HL-60 (cell line): Measurements from ENCODE around the gene BIRC7.

Experiments
- GABPA ChIP-seq: IDR thresholded peaks from 2 replicates; pipeline ENCODE4 v1.6.1; 2012; ENCODE audit warnings: low read depth
- POLR2AphosphoS5 ChIP-seq: IDR thresholded peaks from 2 replicates; pipeline ENCODE4 v1.6.1; 2012; ENCODE audit warnings: low read depth
- SPI1 ChIP-seq: IDR thresholded peaks from 2 replicates; pipeline ENCODE4 v1.6.1; 2012; ENCODE audit warnings: low read depth, mild to moderate bottlenecking, borderline replicate concordance
- TF ChIP-seq, protein P1 (sequence below): IDR thresholded peaks from one replicate; pipeline ENCODE4 v1.5.1; 2011; ENCODE audit warnings: low read length, control low read depth, inconsistent platforms; ENCODE audit not compliant: insufficient read depth
- TF ChIP-seq, protein P2 (sequence below): IDR thresholded peaks from 2 replicates; pipeline ENCODE4 v1.6.1; 2012; ENCODE audit warnings: low read depth; ENCODE audit not compliant: insufficient replicate concordance

DNA sequence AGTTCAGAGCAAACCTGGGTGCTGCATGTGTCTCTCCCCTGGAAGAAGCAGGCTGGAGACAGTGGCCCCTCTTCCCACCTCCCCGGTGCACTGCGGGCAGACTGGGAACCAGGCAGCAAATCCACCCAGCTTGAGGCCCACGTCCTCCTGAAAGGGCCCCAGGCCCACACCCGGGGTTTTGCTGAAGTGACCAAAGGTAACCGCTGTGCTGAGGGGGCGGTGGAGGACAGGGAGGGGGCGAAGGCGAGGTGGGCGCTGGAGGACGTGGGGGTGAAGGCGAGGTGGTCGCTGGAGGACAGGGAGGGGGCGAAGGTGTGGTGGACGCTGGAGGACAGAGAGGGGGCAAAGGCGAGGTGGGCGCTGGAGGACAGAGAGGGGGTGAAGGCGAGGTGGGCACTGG lies 1.8 kb upstream of the BIRC7 start:
- TF ChIP-seq, protein P1, sequence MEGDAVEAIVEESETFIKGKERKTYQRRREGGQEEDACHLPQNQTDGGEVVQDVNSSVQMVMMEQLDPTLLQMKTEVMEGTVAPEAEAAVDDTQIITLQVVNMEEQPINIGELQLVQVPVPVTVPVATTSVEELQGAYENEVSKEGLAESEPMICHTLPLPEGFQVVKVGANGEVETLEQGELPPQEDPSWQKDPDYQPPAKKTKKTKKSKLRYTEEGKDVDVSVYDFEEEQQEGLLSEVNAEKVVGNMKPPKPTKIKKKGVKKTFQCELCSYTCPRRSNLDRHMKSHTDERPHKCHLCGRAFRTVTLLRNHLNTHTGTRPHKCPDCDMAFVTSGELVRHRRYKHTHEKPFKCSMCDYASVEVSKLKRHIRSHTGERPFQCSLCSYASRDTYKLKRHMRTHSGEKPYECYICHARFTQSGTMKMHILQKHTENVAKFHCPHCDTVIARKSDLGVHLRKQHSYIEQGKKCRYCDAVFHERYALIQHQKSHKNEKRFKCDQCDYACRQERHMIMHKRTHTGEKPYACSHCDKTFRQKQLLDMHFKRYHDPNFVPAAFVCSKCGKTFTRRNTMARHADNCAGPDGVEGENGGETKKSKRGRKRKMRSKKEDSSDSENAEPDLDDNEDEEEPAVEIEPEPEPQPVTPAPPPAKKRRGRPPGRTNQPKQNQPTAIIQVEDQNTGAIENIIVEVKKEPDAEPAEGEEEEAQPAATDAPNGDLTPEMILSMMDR = no peak
- no peak for TF ChIP-seq GABPA
- no peak for TF ChIP-seq POLR2AphosphoS5
- TF ChIP-seq, protein P2, sequence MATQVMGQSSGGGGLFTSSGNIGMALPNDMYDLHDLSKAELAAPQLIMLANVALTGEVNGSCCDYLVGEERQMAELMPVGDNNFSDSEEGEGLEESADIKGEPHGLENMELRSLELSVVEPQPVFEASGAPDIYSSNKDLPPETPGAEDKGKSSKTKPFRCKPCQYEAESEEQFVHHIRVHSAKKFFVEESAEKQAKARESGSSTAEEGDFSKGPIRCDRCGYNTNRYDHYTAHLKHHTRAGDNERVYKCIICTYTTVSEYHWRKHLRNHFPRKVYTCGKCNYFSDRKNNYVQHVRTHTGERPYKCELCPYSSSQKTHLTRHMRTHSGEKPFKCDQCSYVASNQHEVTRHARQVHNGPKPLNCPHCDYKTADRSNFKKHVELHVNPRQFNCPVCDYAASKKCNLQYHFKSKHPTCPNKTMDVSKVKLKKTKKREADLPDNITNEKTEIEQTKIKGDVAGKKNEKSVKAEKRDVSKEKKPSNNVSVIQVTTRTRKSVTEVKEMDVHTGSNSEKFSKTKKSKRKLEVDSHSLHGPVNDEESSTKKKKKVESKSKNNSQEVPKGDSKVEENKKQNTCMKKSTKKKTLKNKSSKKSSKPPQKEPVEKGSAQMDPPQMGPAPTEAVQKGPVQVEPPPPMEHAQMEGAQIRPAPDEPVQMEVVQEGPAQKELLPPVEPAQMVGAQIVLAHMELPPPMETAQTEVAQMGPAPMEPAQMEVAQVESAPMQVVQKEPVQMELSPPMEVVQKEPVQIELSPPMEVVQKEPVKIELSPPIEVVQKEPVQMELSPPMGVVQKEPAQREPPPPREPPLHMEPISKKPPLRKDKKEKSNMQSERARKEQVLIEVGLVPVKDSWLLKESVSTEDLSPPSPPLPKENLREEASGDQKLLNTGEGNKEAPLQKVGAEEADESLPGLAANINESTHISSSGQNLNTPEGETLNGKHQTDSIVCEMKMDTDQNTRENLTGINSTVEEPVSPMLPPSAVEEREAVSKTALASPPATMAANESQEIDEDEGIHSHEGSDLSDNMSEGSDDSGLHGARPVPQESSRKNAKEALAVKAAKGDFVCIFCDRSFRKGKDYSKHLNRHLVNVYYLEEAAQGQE = no peak
- TF ChIP-seq SPI1 = no peak
